HEK293 (cell line): ENCODE measurements around the gene POLR1G.

Experiments
- GFI1B ChIP-seq: fragments of 450-650 bp; formaldehyde crosslinking; IDR thresholded peaks from 2 replicates; pipeline ENCODE4 v1.5.1; 2016; ENCODE audit warnings: missing biosample characterization, missing genetic modification characterization
- GLIS1 ChIP-seq: fragments of 450-650 bp; formaldehyde crosslinking; IDR thresholded peaks from 2 replicates; pipeline ENCODE4 v1.5.1; 2016; ENCODE audit warnings: missing biosample characterization, missing genetic modification characterization
- ZFP3 ChIP-seq: fragments of 450-650 bp; formaldehyde crosslinking; IDR thresholded peaks from 2 replicates; pipeline ENCODE4 v1.5.1; 2016; ENCODE audit warnings: low read depth, missing biosample characterization, missing genetic modification characterization
- ZFP37 ChIP-seq: fragments of 450-650 bp; formaldehyde crosslinking; IDR thresholded peaks from 2 replicates; pipeline ENCODE4 v1.5.1; 2016; ENCODE audit warnings: missing biosample characterization, missing genetic modification characterization
- ZNF112 ChIP-seq: fragments of 450-650 bp; formaldehyde crosslinking; IDR thresholded peaks from 2 replicates; pipeline ENCODE4 v1.5.0; 2017; ENCODE audit warnings: missing biosample characterization, missing genetic modification characterization
- ZNF138 ChIP-seq: fragments of 450-650 bp; formaldehyde crosslinking; IDR thresholded peaks from 2 replicates; pipeline ENCODE4 v1.5.1; 2016; ENCODE audit warnings: missing biosample characterization, missing genetic modification characterization, borderline replicate concordance
- ZNF157 ChIP-seq: fragments of 450-650 bp; formaldehyde crosslinking; IDR thresholded peaks from 2 replicates; pipeline ENCODE4 v1.5.1; 2016; ENCODE audit warnings: missing biosample characterization, missing genetic modification characterization
- ZNF23 ChIP-seq: fragments of 450-650 bp; formaldehyde crosslinking; IDR thresholded peaks from 2 replicates; pipeline ENCODE4 v1.5.1; 2016; ENCODE audit warnings: missing biosample characterization, missing genetic modification characterization, borderline replicate concordance
- ZNF239 ChIP-seq: fragments of 450-650 bp; formaldehyde crosslinking; IDR thresholded peaks from 2 replicates; pipeline ENCODE4 v1.5.1; 2016; ENCODE audit warnings: missing biosample characterization, missing genetic modification characterization
- ZNF302 ChIP-seq: fragments of 450-650 bp; formaldehyde crosslinking; IDR thresholded peaks from 2 replicates; pipeline ENCODE4 v1.5.1; 2016; ENCODE audit warnings: missing biosample characterization, missing genetic modification characterization, low read depth
- ZNF324 ChIP-seq: fragments of 450-650 bp; formaldehyde crosslinking; IDR thresholded peaks from 2 replicates; pipeline ENCODE4 v1.5.1; 2016; ENCODE audit warnings: missing biosample characterization, missing genetic modification characterization
- ZNF350 ChIP-seq: fragments of 450-650 bp; formaldehyde crosslinking; IDR thresholded peaks from 2 replicates; pipeline ENCODE4 v1.5.0; 2017; ENCODE audit warnings: missing biosample characterization, mild to moderate bottlenecking, missing genetic modification characterization
- ZNF366 ChIP-seq: fragments of 450-650 bp; formaldehyde crosslinking; conservative IDR thresholded peaks from 2 replicates; pipeline ENCODE4 v1.5.1; 2016; ENCODE audit warnings: missing biosample characterization, missing genetic modification characterization
- ZNF510 ChIP-seq: fragments of 450-650 bp; formaldehyde crosslinking; IDR thresholded peaks from 2 replicates; pipeline ENCODE4 v1.5.1; 2018; ENCODE audit warnings: mild to moderate bottlenecking, missing genetic modification characterization, missing biosample characterization; ENCODE audit not compliant: insufficient replicate concordance
- ZNF561 ChIP-seq: fragments of 450-650 bp; IDR thresholded peaks from 2 replicates; pipeline ENCODE4 v1.5.1; 2018; ENCODE audit warnings: missing biosample characterization, missing genetic modification characterization, borderline replicate concordance
- ZNF600 ChIP-seq: fragments of 450-650 bp; formaldehyde crosslinking; IDR thresholded peaks from 2 replicates; pipeline ENCODE4 v1.5.1; 2016; ENCODE audit warnings: missing biosample characterization, missing genetic modification characterization
- ZNF610 ChIP-seq: fragments of 450-650 bp; formaldehyde crosslinking; IDR thresholded peaks from 2 replicates; pipeline ENCODE4 v1.5.1; 2016; ENCODE audit warnings: missing biosample characterization, missing genetic modification characterization, borderline replicate concordance
- ZNF629 ChIP-seq: fragments of 450-650 bp; formaldehyde crosslinking; IDR thresholded peaks from 2 replicates; pipeline ENCODE4 v1.5.1; 2017; ENCODE audit warnings: missing biosample characterization, missing genetic modification characterization
- ZNF660 ChIP-seq: fragments of 450-650 bp; IDR thresholded peaks from 2 replicates; pipeline ENCODE4 v1.5.1; 2018; ENCODE audit warnings: missing biosample characterization, mild to moderate bottlenecking, missing genetic modification characterization
- ZNF768 ChIP-seq: fragments of 450-650 bp; formaldehyde crosslinking; IDR thresholded peaks from 2 replicates; pipeline ENCODE4 v1.5.1; 2018; ENCODE audit warnings: missing biosample characterization, mild to moderate bottlenecking, missing genetic modification characterization
- ZNF776 ChIP-seq: fragments of 450-650 bp; formaldehyde crosslinking; IDR thresholded peaks from 2 replicates; pipeline ENCODE4 v1.5.0; 2017; ENCODE audit warnings: missing biosample characterization, missing genetic modification characterization, borderline replicate concordance
- TF ChIP-seq, protein P1 (sequence below): fragments of 450-650 bp; formaldehyde crosslinking; IDR thresholded peaks from 2 replicates; pipeline ENCODE4 v1.5.1; 2016; ENCODE audit warnings: missing biosample characterization, missing genetic modification characterization, borderline replicate concordance
- TF ChIP-seq, protein P2 (sequence below): fragments of 450-650 bp; formaldehyde crosslinking; IDR thresholded peaks from 2 replicates; pipeline ENCODE4 v1.5.1; 2016; ENCODE audit warnings: missing biosample characterization, missing genetic modification characterization
- TF ChIP-seq, protein P3 (sequence below): fragments of 450-650 bp; formaldehyde crosslinking; IDR thresholded peaks from 2 replicates; pipeline ENCODE4; 2016; ENCODE audit warnings: missing biosample characterization, missing genetic modification characterization
- TF ChIP-seq, protein P4 (sequence below): fragments of 450-650 bp; formaldehyde crosslinking; IDR thresholded peaks from 2 replicates; pipeline ENCODE4 v1.5.0; 2017; ENCODE audit warnings: missing biosample characterization, missing genetic modification characterization, borderline replicate concordance
- TF ChIP-seq, protein P5 (sequence below): fragments of 450-650 bp; formaldehyde crosslinking; optimal IDR thresholded peaks from 2 replicates; pipeline ENCODE3; 2016; ENCODE audit warnings: missing biosample characterization, mild to moderate bottlenecking, missing genetic modification characterization
- TF ChIP-seq, protein P6 (sequence below): fragments of 450-650 bp; formaldehyde crosslinking; IDR thresholded peaks from 2 replicates; pipeline ENCODE4 v1.5.1; 2017; ENCODE audit warnings: missing biosample characterization, mild to moderate bottlenecking, missing genetic modification characterization, moderate library complexity
- TF ChIP-seq, protein P7 (sequence below): fragments of 450-650 bp; formaldehyde crosslinking; IDR thresholded peaks from 2 replicates; pipeline ENCODE4 v1.5.1; 2017; ENCODE audit warnings: missing biosample characterization, missing genetic modification characterization

The POLR1G gene

DNA sequence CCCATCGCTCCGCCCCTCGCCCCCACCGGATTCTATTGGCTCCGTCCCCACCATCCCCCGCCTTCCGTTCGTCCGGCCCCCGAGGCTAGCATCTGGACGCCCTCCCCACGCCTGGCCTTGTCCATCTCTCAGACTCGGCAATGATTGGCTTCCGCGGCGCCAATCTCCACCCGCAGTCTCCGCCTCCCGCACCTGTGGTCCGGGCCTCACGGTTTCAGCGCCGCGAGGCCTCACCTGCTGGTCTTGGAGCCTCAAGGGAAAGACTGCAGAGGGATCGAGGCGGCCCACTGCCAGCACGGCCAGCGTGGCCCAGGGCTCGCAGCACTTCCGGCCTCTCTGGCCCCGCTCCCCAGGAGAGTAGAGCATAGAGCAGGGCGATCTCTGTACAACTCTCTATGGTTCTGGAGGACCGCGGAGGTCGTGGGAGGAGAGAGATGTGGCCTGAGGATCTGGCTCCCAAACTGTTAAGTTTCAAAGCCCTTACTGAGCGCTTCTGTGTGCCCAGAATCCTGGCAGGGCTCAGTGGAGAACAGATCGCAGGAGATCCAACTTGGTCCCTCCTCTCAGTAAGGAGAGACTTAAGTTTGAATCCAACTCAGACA lies 17.2 kb downstream of the POLR1G start, which contains the start of gene ERCC1 (continued):
- TF ChIP-seq ZNF138 (no peak), ZNF629 (tag by site-specific recombination) (0 out of 2 replicates have a peak, but pooled peaks have one; percentile 37), ZNF600 (peak; percentile 81; the same call in 1 of the 2 replicates), ZNF660 (tag by site-specific recombination) (peak; percentile 77), ZNF776 (tag by site-specific recombination) (no peak), GLIS1 (peak; percentile 91), ZFP3 (tag by site-specific recombination) (no peak), ZNF350 (tag by site-specific recombination) (no peak), ZNF510 (no peak), ZNF302 (tag by site-specific recombination) (no peak), ZNF366 (tag by site-specific recombination) (no peak), ZNF610 (tag by site-specific recombination) (peak; percentile 75; the same call in 1 of the 2 replicates), ZNF112 (tag by site-specific recombination) (no peak), ZNF561 (peak; percentile 69; the same call in 1 of the 2 replicates), ZNF239 (0 out of 2 replicates have a peak, but pooled peaks have one; percentile 22), ZNF768 (no peak), ZNF157 (tag by site-specific recombination) (no peak), GFI1B (tag by site-specific recombination) (no peak), ZNF23 (tag by site-specific recombination) (no peak), ZFP37 (no peak), ZNF324 (no peak)
- TF ChIP-seq, protein P1, sequence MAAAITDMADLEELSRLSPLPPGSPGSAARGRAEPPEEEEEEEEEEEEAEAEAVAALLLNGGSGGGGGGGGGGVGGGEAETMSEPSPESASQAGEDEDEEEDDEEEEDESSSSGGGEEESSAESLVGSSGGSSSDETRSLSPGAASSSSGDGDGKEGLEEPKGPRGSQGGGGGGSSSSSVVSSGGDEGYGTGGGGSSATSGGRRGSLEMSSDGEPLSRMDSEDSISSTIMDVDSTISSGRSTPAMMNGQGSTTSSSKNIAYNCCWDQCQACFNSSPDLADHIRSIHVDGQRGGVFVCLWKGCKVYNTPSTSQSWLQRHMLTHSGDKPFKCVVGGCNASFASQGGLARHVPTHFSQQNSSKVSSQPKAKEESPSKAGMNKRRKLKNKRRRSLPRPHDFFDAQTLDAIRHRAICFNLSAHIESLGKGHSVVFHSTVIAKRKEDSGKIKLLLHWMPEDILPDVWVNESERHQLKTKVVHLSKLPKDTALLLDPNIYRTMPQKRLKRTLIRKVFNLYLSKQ: no peak
- TF ChIP-seq, protein P2, sequence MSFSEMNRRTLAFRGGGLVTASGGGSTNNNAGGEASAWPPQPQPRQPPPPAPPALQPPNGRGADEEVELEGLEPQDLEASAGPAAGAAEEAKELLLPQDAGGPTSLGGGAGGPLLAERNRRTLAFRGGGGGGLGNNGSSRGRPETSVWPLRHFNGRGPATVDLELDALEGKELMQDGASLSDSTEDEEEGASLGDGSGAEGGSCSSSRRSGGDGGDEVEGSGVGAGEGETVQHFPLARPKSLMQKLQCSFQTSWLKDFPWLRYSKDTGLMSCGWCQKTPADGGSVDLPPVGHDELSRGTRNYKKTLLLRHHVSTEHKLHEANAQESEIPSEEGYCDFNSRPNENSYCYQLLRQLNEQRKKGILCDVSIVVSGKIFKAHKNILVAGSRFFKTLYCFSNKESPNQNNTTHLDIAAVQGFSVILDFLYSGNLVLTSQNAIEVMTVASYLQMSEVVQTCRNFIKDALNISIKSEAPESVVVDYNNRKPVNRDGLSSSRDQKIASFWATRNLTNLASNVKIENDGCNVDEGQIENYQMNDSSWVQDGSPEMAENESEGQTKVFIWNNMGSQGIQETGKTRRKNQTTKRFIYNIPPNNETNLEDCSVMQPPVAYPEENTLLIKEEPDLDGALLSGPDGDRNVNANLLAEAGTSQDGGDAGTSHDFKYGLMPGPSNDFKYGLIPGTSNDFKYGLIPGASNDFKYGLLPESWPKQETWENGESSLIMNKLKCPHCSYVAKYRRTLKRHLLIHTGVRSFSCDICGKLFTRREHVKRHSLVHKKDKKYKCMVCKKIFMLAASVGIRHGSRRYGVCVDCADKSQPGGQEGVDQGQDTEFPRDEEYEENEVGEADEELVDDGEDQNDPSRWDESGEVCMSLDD (tag by site-specific recombination): no peak
- TF ChIP-seq, protein P3, sequence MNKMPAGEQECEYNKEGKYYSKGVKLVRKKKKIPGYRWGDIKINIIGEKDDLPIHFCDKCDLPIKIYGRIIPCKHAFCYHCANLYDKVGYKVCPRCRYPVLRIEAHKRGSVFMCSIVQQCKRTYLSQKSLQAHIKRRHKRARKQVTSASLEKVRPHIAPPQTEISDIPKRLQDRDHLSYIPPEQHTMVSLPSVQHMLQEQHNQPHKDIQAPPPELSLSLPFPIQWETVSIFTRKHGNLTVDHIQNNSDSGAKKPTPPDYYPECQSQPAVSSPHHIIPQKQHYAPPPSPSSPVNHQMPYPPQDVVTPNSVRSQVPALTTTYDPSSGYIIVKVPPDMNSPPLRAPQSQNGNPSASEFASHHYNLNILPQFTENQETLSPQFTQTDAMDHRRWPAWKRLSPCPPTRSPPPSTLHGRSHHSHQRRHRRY (tag by site-specific recombination): no peak
- TF ChIP-seq, protein P4, sequence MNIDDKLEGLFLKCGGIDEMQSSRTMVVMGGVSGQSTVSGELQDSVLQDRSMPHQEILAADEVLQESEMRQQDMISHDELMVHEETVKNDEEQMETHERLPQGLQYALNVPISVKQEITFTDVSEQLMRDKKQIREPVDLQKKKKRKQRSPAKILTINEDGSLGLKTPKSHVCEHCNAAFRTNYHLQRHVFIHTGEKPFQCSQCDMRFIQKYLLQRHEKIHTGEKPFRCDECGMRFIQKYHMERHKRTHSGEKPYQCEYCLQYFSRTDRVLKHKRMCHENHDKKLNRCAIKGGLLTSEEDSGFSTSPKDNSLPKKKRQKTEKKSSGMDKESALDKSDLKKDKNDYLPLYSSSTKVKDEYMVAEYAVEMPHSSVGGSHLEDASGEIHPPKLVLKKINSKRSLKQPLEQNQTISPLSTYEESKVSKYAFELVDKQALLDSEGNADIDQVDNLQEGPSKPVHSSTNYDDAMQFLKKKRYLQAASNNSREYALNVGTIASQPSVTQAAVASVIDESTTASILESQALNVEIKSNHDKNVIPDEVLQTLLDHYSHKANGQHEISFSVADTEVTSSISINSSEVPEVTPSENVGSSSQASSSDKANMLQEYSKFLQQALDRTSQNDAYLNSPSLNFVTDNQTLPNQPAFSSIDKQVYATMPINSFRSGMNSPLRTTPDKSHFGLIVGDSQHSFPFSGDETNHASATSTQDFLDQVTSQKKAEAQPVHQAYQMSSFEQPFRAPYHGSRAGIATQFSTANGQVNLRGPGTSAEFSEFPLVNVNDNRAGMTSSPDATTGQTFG: no peak
- TF ChIP-seq, protein P5, sequence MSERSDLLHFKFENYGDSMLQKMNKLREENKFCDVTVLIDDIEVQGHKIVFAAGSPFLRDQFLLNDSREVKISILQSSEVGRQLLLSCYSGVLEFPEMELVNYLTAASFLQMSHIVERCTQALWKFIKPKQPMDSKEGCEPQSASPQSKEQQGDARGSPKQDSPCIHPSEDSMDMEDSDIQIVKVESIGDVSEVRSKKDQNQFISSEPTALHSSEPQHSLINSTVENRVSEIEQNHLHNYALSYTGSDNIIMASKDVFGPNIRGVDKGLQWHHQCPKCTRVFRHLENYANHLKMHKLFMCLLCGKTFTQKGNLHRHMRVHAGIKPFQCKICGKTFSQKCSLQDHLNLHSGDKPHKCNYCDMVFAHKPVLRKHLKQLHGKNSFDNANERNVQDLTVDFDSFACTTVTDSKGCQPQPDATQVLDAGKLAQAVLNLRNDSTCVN: peak; percentile 27
- TF ChIP-seq, protein P6, sequence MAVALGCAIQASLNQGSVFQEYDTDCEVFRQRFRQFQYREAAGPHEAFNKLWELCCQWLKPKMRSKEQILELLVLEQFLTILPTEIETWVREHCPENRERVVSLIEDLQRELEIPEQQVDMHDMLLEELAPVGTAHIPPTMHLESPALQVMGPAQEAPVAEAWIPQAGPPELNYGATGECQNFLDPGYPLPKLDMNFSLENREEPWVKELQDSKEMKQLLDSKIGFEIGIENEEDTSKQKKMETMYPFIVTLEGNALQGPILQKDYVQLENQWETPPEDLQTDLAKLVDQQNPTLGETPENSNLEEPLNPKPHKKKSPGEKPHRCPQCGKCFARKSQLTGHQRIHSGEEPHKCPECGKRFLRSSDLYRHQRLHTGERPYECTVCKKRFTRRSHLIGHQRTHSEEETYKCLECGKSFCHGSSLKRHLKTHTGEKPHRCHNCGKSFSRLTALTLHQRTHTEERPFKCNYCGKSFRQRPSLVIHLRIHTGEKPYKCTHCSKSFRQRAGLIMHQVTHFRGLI (tag by site-specific recombination): peak; percentile 53
- TF ChIP-seq, protein P7, sequence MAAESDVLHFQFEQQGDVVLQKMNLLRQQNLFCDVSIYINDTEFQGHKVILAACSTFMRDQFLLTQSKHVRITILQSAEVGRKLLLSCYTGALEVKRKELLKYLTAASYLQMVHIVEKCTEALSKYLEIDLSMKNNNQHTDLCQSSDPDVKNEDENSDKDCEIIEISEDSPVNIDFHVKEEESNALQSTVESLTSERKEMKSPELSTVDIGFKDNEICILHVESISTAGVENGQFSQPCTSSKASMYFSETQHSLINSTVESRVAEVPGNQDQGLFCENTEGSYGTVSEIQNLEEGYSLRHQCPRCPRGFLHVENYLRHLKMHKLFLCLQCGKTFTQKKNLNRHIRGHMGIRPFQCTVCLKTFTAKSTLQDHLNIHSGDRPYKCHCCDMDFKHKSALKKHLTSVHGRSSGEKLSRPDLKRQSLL (tag by site-specific recombination): no peak; the same call in 1 of the 2 replicates
